ENCODE data around the gene TTLL10.

Gene TTLL10

DNA sequence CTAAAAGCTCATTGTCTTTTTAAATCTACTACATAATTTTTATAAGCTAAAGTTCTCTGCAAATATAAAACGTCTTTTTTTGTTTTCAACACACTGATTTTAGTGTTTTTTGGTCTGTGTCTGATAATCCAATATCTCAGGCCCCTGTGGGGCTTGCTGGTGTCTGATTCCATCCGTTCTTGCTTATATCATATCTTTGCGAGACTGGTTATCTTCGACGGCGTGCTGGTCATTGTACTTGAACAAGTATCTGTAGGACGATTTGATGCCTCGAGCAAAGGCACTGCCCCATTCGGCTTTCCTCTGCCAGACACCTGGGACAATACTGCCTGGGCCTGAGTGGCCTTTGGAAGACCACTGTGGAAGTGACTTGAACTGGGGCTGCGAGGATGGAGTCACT lies 18.4 kb upstream of the TTLL10 start:
- H3K4me3 ChIP-seq (ENCODE audit: low read depth, low read length) = no peak overlapping the region
- DNase-seq (ENCODE audit: low read depth) = no peak
- TF ChIP-seq, protein P1, sequence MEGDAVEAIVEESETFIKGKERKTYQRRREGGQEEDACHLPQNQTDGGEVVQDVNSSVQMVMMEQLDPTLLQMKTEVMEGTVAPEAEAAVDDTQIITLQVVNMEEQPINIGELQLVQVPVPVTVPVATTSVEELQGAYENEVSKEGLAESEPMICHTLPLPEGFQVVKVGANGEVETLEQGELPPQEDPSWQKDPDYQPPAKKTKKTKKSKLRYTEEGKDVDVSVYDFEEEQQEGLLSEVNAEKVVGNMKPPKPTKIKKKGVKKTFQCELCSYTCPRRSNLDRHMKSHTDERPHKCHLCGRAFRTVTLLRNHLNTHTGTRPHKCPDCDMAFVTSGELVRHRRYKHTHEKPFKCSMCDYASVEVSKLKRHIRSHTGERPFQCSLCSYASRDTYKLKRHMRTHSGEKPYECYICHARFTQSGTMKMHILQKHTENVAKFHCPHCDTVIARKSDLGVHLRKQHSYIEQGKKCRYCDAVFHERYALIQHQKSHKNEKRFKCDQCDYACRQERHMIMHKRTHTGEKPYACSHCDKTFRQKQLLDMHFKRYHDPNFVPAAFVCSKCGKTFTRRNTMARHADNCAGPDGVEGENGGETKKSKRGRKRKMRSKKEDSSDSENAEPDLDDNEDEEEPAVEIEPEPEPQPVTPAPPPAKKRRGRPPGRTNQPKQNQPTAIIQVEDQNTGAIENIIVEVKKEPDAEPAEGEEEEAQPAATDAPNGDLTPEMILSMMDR (IDR thresholded peaks at IDR 0.05; ENCODE audit: low read depth, low read length, missing control alignments) = no peak

DNA sequence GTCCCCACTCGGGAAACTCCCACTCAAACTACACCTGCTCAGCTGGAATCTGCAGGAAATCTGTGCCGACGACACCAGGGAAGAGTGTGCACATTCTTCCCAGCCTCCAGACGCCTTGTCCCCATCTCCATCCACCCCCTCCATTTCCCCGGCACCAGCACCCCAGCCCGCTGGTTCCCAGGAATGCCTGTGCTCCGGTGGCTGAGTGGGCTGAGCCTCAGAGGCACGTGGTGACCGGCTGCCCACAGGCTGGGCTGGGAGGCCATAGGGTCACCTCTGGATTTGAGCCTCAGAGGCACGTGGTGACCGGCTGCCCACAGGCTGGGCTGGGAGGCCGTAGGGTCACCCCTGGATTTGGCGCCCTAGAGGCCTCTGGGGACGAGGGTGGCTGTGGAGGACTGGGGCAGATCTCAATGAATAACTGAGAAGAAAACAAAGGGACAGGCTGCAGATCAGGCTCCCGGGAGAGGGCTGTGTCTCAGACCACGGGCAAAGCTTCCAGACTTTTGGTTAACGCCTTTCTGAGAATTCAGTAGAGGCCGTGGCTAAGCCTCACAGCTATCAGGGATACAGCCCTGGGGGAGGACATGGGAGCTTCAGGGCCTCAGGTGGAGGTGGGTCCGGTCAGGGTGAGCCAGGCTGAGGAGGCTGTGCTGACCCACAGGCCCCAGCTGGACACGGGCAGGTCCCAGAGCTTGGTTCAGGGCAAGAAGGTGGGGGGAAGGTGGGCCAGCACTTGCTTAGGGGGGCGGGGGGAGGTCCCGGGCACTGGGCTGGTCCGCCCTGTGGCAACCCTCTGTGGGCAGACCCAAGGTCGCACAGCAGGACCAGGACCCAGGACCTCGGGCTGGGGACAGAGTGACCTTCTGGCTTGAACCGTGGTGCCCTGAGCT lies 17.3 kb upstream of the TTLL10 start:
- no peak for DNase-seq (ENCODE audit: low read depth)
- no peak overlapping the region for H3K4me3 ChIP-seq (ENCODE audit: low read depth, low read length)
- TF ChIP-seq, protein P1 (IDR thresholded peaks at IDR 0.05; ENCODE audit: low read depth, low read length, missing control alignments) = no peak

DNA sequence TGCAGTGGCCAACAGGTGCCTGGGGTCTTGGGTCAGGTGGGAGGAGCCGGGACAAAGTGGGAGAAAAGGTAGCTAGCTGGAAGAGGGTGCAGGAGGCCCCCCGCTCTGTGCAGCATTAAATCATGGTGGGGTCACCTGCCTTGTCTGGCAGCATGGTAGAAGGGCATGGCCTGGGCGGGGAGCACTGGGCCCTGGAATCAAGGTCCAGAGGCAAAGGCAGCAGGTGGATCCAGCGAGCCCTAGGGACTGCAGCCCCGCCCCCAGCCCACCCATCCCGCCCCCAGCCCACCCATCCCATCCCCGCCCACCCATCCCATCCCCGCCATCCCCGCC lies 16.7 kb upstream of the TTLL10 start:
- no peak overlapping the region for H3K4me3 ChIP-seq (ENCODE audit: low read depth, low read length)
- TF ChIP-seq, protein P1 (IDR thresholded peaks at IDR 0.05; ENCODE audit: low read depth, low read length, missing control alignments) = no peak
- DNase-seq (ENCODE audit: low read depth) = no peak

DNA sequence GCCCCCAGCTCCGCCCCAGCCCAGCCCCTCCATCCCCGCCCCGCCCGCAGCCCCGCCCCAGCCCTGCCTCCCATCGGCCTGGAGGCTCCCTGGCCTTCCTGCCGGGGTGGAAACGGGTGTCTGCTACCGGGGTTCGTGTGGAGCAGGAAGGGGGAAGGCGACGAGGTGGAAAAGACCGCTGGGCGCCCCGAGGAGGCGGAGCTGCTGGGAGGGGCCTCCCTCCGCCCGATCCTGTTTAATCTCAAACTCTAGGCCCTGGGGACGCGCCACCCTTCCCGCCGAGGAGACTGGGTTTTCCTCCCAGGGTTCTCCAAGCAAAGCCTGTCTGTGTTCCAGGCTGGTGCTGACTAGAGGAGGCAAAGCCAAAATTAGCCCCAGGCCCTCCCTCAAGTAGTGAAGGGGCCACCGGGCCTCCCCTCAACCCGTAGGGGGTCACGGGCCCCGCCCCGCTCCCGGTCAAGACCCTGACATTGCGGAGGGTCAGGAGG lies 16.2 kb upstream of the TTLL10 start:
- TF ChIP-seq, protein P1 (IDR thresholded peaks at IDR 0.05; ENCODE audit: low read depth, low read length, missing control alignments) = no peak
- H3K4me3 ChIP-seq (ENCODE audit: low read depth, low read length) = peak overlapping the region; percentile 68
- DNase-seq (ENCODE audit: low read depth) = peak; percentile 43

DNA sequence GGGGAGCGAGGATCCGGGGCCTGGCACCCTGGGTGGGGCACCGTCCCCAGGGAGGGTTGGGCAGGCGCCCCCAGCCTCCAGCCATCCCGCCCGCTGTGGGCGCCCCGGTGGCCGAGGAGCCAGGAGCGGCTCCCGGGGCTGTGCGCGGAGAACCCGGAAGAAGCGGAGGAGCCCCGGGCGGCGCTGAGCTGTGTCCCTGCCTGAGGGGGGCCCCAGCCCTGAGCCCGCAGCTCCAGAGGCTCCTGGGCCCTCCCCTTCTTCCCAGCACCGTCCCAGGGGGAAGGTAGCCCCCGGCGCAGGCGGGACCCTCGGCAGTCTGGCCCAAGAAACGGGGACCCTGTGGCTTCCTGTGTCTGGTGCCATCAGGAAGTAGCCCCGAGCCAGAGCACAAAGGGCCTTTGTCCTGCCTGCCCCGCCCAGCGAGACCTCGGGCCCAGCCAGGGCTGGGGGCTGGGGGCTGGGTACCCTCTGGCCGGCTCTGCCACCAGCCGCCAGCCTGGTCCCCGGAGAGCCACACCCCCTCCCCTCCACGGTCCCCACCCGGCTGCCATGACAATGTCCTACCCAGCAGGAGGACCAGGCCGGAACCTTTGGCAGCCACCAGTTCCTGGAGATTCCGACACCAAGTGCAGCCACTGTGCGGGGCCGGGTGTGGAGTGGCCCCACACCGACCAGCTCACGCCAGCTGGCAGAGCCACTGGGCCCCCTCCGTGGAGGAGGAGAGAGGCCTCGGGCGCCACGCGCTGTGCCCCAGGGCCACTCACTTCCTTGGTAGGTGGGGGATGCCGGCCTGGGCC lies 15.6 kb upstream of the TTLL10 start:
- H3K4me3 ChIP-seq (ENCODE audit: low read depth, low read length) = peak overlapping the region; percentile 68
- DNase-seq (ENCODE audit: low read depth) = no peak

DNA sequence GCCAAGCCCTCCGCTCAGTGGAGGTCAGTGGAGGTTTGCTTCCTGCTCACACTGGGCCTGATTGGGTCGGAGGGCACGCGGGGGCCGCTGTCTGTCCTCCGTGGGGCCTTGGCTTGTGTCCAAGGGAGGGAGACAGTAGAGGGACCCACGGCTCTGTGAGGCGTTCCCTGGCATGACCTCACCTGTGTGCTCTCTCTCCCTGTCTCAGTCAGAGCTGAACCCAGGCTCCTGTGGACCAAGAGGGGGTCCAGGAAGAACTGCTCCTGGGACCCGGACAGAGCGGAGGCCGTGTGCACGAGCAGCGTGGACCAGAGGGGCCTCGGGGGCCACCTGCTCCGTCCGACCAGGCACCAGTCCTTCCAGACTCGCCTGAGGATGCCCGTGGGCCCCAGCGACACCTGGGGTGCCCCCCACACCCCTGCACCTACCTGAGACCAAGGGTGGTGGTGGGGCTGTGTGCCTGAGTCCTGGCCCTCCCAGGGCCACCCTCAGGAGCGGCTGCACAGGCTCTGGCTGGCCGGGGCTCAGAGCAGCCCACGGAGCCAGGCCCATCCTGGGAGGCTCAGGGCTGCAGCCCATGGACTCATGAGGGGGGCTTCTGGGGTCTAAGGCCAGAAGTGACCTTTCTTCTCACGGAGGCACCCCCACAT lies 13.3 kb upstream of the TTLL10 start:
- DNase-seq (ENCODE audit: low read depth) = no peak
- TF ChIP-seq, protein P1 (IDR thresholded peaks at IDR 0.05; ENCODE audit: low read depth, low read length, missing control alignments) = no peak
- no peak overlapping the region for H3K4me3 ChIP-seq (ENCODE audit: low read depth, low read length)

More for the DNA sequence above, 15.6 kb upstream of the TTLL10 start:
- TF ChIP-seq, protein P1 (IDR thresholded peaks at IDR 0.05; ENCODE audit: low read depth, low read length, missing control alignments) = no peak
